H7 (cell line): ENCODE results near the gene MAU2. TPM values are rescaled to one million over a fixed set of nuclear protein-coding genes. Genes with fewer than 3 reads are reported as not detected.
"Not testable (repeated sequence)": the region's sequence is repeated elsewhere in the genome, so short reads cannot be mapped to it uniquely, and the experiment has no call there.

ENCODE experiments used
- DNase-seq: peaks from one replicate; pipeline ENCODE4 v3.0.0; 2012
- H3K27me3 ChIP-seq: 2 replicates; pipeline ENCODE4 v1.6.0; 2011; ENCODE audit warnings: mild to moderate bottlenecking, low read length; ENCODE audit not compliant: control insufficient read depth, insufficient read depth
- H3K36me3 ChIP-seq: replicated peaks from 2 replicates; pipeline ENCODE4 v1.5.1; 2011; ENCODE audit warnings: low read length; ENCODE audit not compliant: control insufficient read depth, insufficient read depth
- H3K4me3 ChIP-seq: 2 replicates; pipeline ENCODE4 v1.5.1; 2011; ENCODE audit warnings: low read depth, mild to moderate bottlenecking, control low read depth, low read length, moderate library complexity; ENCODE audit not compliant: insufficient read depth
- total RNA-seq: library from RNA; depleted of rRNA; stranded (reverse); fragments of >200 nt; shearing (Covaris generic); gene quantifications from 2 replicates; pipeline ENCODE4 v1.2.3, GENCODE V29; 2014

The MAU2 gene
- total RNA-seq, 1 experiment from 2014 or later: 43.3 TPM

- H3K4me3 ChIP-seq: no peak overlapping the region
- H3K27me3 ChIP-seq: no peaks in the 10 kb centered on the region
- DNase-seq: no peak
- peaks cover 42% of the 10 kb centered on the region for H3K36me3 ChIP-seq
These were observed 26.9 kb downstream of the MAU2 start for GRCh38 chr19:19347401-19348110.

- Histone ChIP-seq H3K27me3 (no peaks in the 10 kb centered on the region), H3K4me3 (no peak overlapping the region), H3K36me3 (peaks cover 41% of the 10 kb centered on the region)
- DNase-seq: peak; percentile 34
These were observed 27.6 kb downstream of the MAU2 start for GRCh38 chr19:19348266-19348665.

GRCh38 chr19:19349365-19349764 is 28.7 kb downstream of the MAU2 start:
- Histone ChIP-seq H3K4me3 (no peak overlapping the region), H3K27me3 (no peaks in the 10 kb centered on the region), H3K36me3 (peaks cover 43% of the 10 kb centered on the region)
- no peak for DNase-seq

DNA sequence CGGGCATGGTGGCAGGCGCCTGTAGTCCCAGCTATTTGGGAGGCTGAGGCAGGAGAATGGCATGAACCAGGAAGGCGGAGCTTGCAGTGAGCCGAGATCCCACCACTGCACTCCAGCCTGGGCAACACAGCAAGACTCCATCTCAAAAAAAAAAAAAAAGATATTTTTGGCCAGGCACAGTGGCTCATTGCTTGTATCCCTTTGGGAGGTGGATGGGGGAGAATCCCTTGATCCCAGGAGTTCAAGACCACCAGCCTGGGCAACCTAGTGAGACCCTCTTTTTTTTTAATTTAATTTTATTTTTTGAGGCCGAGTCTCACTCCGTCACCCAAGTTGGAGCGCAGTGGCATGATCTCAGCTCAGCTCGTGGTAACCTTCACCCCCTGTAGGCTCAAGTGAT is 30.1 kb downstream of the MAU2 start:
- peaks cover 38% of the 10 kb centered on the region for H3K36me3 ChIP-seq

DNA sequence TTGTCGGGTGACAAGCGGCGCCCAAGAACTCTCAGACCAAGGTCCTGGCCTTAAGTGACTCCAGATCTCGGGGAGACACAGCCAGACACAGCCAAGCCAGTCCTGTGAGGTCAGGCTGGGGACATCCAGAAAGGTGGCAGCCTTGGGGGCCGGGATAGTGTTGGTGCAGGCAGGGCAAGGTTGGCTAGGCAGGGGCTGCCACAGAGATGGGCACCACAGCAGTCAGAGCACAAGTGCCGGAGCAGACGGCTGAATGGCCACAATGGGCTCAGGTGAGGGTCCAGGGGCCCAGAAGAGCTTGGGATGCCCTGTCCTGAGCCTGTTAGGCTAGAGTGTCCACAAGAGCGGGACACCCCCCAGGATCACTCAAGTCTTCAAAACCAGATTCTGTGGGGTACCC is 32.2 kb downstream of the MAU2 start:
- no peaks in the 10 kb centered on the region for H3K27me3 ChIP-seq
- no peak overlapping the region for H3K4me3 ChIP-seq
- H3K36me3 ChIP-seq: peaks cover 33% of the 10 kb centered on the region
- DNase-seq: no peak

More for the DNA sequence above, 30.1 kb downstream of the MAU2 start:
- not testable (repeated sequence) for H3K27me3 ChIP-seq, DNase-seq, H3K4me3 ChIP-seq

- Histone ChIP-seq H3K36me3 (peaks cover 28% of the 10 kb centered on the region), H3K4me3 (no peak overlapping the region), H3K27me3 (no peaks in the 10 kb centered on the region)
- no peak for DNase-seq
These were observed 33.4 kb downstream of the MAU2 start for GRCh38 chr19:19354007-19354406.

DNA sequence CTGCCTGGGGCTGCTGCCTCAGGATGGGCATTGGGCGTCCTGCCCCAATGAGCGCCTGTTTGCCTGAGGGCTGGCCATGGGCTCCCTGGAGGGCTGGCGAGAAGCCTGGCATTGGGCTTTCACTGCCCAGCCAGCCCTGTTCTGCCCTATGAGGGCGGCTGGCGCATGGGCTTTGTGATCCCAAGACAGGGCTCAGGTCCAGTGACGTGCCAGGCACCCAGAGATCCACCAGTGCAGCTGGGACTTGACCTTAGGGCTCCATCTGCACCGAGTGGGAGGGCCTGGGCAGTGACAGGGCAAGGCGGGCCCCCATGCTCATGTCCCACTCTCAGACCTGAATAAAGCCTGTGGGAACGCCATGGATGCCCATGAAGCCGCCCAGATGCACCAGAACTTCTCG is 34.3 kb downstream of the MAU2 start:
- no peak for DNase-seq
- H3K4me3 ChIP-seq: no peak overlapping the region
- no peaks in the 10 kb centered on the region for H3K27me3 ChIP-seq
- H3K36me3 ChIP-seq: peaks cover 23% of the 10 kb centered on the region

- Histone ChIP-seq H3K36me3 (peaks cover 23% of the 10 kb centered on the region), H3K4me3 (no peak overlapping the region), H3K27me3 (no peaks in the 10 kb centered on the region)
- no peak for DNase-seq
These were observed 35.0 kb downstream of the MAU2 start for GRCh38 chr19:19355606-19356139.

GRCh38 chr19:19356500-19356899 is 35.9 kb downstream of the MAU2 start:
- Histone ChIP-seq H3K36me3 (peaks cover 23% of the 10 kb centered on the region), H3K4me3 (no peak overlapping the region), H3K27me3 (no peaks in the 10 kb centered on the region)
- peak; percentile 48 for DNase-seq

DNA sequence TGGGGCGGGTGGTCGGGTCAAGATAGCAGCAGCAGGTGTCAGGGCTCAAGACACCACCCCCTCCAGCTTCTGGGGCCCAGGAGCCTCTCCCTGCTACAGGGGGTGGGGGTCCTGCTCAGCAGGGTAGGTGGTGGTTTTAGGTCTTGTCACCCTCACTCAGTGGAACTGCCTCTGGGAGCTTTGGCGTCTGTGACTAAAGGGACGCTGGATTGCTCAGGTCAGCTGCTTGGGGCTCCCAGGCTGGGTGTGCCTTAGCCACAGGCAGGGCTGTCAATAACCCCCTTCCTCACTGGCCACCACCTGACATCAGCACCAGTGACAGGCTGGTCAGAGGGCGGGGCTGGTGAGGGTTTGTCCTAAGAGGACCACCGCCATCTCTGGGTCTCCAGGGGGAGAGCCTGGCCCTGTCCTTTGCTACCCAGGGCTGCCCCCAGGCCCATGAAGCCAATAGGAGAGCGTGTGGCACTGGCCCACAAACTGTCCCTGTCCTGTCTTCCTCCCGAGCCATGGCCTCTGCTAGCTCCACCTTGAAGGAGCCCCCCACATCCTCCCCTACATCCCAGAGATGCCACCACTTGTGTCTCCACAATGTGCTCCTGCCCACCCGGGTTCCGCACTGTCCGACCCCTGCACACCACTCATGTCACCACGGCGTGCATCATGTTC is 36.4 kb downstream of the MAU2 start:
- Histone ChIP-seq H3K27me3 (no peaks in the 10 kb centered on the region), H3K36me3 (peaks cover 23% of the 10 kb centered on the region), H3K4me3 (no peak overlapping the region)
- DNase-seq: peak; percentile 41

GRCh38 chr19:19361075-19361594 is 40.5 kb downstream of the MAU2 start:
- peak; percentile 89 for DNase-seq
- Histone ChIP-seq H3K27me3 (no peaks in the 10 kb centered on the region), H3K4me3 (no peak overlapping the region), H3K36me3 (peaks cover 2% of the 10 kb centered on the region)

GRCh38 chr19:19362075-19362474 is 41.4 kb downstream of the MAU2 start:
- peak; percentile 16 for DNase-seq
- Histone ChIP-seq H3K4me3 (no peak overlapping the region), H3K36me3 (no peaks in the 10 kb centered on the region; the same call in 1 of the 2 replicates), H3K27me3 (no peaks in the 10 kb centered on the region)

DNA sequence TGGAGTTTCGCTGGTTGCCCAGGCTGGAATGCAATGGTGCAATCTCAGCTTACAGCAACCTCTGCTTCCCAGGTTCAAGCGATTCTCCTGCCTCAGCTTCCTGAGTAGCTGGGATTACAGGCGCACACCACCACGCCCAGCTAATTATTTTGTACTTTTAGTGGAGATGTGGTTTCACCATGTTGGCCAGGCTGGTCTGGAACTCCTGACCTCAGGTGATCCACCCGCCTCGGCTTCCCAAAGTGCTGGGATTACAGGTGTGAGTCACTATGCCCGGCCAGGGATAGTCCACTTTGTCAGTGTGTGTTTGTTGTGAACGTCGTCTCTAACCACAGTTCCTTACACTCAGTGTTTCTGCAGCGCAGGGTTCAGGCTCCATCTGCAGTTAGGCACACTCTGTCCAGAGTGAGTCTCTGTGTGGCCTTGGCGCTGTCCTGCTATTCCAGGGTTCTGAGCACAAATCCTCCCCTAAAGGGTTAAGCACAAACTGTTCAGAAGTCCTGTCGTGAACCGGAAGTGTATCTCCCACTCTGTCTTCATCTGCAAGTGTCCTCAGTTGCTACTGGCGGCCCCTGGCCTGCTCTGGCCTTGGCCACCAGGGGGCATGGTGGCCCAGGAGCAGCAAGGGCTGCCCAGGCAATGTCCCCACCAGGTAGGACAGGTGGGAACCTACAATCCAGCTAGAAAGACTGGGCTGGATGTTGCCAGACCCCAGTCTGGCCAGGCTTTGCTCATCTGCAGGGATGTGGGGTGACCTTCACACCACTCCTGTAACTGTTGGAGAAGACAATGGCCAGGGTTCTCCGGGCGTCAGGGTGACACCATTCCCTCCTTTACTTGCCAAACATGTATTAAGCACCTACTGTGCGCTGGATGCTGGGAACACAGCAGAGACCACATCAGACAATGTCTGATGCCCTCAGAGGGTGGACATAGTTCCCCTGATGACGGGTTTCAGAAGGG is 46.1 kb downstream of the MAU2 start:
- Histone ChIP-seq H3K4me3 (no peak overlapping the region), H3K36me3 (no peaks in the 10 kb centered on the region), H3K27me3 (no peaks in the 10 kb centered on the region)
- DNase-seq: peak; percentile 94

DNA sequence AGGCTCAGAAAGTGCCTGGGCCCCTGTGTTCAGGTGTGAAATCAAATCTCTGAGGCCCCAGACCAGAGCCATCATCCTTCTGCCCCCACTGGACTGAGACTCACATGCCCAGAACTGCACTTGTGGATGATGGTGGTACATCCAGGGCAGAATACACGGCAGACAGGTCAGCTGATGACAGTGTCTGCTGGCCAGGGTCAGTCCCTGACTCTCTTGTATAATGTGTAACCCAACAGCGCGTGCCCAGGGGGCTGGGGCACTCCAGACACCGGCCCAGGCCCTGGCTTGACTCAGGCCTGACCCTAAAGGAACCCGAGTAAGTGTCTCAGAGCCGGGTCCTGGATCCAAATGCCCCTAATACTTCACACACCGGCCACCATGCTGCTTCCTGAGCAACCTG is 47.5 kb downstream of the MAU2 start:
- no peaks in the 10 kb centered on the region for H3K27me3 ChIP-seq
- H3K36me3 ChIP-seq: no peaks in the 10 kb centered on the region
- H3K4me3 ChIP-seq: no peak overlapping the region
- peak; percentile 19 for DNase-seq
